Breast epithelium (tissue), 3 donors: ENCODE data around the gene MORN1.

ENCODE experiments used
- POLR2AphosphoS5 ChIP-seq, 3 donors: sonication (generic); formaldehyde crosslinking; IDR thresholded peaks; one replicate each; pipeline ENCODE4 v1.6.1; 2017; ENCODE audit warnings: antibody characterized with exemption in 3 of 3
- TF ChIP-seq, protein P1 (sequence below), 3 donors: fragments of 450-650 bp; IDR thresholded peaks; one replicate each; pipeline ENCODE4 v1.5.1; 2016 to 2017; ENCODE audit warnings: antibody characterized with exemption in 3 of 3, mild to moderate bottlenecking in 3 of 3, moderate library complexity in 3 of 3

DNA sequence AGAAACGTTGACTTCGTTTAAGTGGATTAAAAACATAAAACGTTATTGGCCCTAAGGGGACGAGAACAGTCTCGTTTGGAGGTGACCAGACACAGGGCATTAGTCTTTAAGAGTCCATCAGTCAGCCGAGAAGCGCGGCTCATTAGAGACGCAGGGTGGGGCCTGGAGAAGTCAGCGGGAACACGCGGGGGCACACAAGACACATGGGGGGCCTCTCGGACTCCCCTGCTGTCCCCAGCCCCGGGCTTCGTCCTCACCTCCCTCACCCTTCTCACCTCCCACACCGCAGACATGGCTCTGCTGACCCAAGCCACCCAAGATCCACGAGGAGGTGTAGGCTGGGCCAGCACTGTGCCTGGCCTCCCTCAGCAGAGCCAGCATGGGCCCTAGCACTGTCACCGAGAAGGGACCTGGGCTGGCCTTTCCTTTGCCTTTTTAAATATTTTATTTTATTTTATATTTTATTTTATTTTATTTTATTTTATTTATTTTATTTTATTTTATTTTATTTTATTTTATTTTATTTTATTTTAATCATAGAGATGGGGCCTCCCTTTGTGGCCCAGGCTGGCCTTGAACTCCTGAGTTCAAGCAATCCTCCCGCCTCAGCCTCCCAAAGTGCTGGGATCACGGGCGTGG lies 48.9 kb downstream of the MORN1 start:
- TF ChIP-seq, protein P1, sequence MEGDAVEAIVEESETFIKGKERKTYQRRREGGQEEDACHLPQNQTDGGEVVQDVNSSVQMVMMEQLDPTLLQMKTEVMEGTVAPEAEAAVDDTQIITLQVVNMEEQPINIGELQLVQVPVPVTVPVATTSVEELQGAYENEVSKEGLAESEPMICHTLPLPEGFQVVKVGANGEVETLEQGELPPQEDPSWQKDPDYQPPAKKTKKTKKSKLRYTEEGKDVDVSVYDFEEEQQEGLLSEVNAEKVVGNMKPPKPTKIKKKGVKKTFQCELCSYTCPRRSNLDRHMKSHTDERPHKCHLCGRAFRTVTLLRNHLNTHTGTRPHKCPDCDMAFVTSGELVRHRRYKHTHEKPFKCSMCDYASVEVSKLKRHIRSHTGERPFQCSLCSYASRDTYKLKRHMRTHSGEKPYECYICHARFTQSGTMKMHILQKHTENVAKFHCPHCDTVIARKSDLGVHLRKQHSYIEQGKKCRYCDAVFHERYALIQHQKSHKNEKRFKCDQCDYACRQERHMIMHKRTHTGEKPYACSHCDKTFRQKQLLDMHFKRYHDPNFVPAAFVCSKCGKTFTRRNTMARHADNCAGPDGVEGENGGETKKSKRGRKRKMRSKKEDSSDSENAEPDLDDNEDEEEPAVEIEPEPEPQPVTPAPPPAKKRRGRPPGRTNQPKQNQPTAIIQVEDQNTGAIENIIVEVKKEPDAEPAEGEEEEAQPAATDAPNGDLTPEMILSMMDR (IDR thresholded peaks at IDR 0.05) = no peak
- TF ChIP-seq POLR2AphosphoS5 (IDR thresholded peaks at IDR 0.05) = no peak
